Stimulated activated CD4-positive, alpha-beta T cell treated with anti-CD3 and anti-CD28 coated beads, TNF-alpha, amount 100 ng/mL, for 24 hours (primary cell): ENCODE measurements around the gene DCP2.

Experiments
- DNase-seq, 3 experiments: peaks; one replicate each; pipeline ENCODE4 v3.0.0-alpha.2; 2020; ENCODE audit warnings: low read depth in 3 of 3

Gene DCP2

GRCh38 chr5:113020461-113021273, 44.1 kb downstream of the DCP2 start:
- DNase-seq: no peak

GRCh38 chr5:113022661-113023060, 46.1 kb downstream of the DCP2 start:
- no peak for DNase-seq

- DNase-seq: no peak
Measured at GRCh38 chr5:113024076-113024697, 47.6 kb downstream of the DCP2 start.

GRCh38 chr5:113025596-113025995, 49.0 kb downstream of the DCP2 start:
- no peak for DNase-seq

GRCh38 chr5:113026211-113026610, 49.6 kb downstream of the DCP2 start:
- DNase-seq: no peak

GRCh38 chr5:113027015-113027414, 50.4 kb downstream of the DCP2 start:
- DNase-seq: no peak

GRCh38 chr5:113027431-113027830, 50.8 kb downstream of the DCP2 start:
- DNase-seq: no peak

GRCh38 chr5:113029614-113030013, 53.0 kb downstream of the DCP2 start:
- no peak for DNase-seq

GRCh38 chr5:113031104-113031503, 54.5 kb downstream of the DCP2 start:
- DNase-seq: no peak

- no peak for DNase-seq
Measured at GRCh38 chr5:113031557-113031956, 55.0 kb downstream of the DCP2 start.

- no peak for DNase-seq
Measured at GRCh38 chr5:113034182-113034773, 57.7 kb downstream of the DCP2 start.

- no peak for DNase-seq
Measured at GRCh38 chr5:113035096-113035495, 58.5 kb downstream of the DCP2 start.

GRCh38 chr5:113036321-113036720, 59.7 kb downstream of the DCP2 start:
- DNase-seq: no peak

- DNase-seq: no peak
Measured at GRCh38 chr5:113036826-113037225, 60.2 kb downstream of the DCP2 start.

- no peak for DNase-seq
Measured at GRCh38 chr5:113038136-113038535, 61.5 kb downstream of the DCP2 start.

GRCh38 chr5:113038714-113039113, 62.1 kb downstream of the DCP2 start:
- DNase-seq: no peak

- no peak for DNase-seq
Measured at GRCh38 chr5:113039229-113039933, 62.8 kb downstream of the DCP2 start.

- DNase-seq: no peak
Measured at GRCh38 chr5:113039934-113040285, 63.3 kb downstream of the DCP2 start.

GRCh38 chr5:113040672-113041260, 64.2 kb downstream of the DCP2 start:
- no peak for DNase-seq

GRCh38 chr5:113042491-113043243, 66.1 kb downstream of the DCP2 start:
- no peak for DNase-seq

GRCh38 chr5:113043491-113043931, 66.9 kb downstream of the DCP2 start:
- DNase-seq: no peak
